ENCODE results near the gene CHST8.
"Not testable (repeated sequence)": the region's sequence is repeated elsewhere in the genome, so short reads cannot be mapped to it uniquely, and the experiment has no call there.

Gene CHST8

DNA sequence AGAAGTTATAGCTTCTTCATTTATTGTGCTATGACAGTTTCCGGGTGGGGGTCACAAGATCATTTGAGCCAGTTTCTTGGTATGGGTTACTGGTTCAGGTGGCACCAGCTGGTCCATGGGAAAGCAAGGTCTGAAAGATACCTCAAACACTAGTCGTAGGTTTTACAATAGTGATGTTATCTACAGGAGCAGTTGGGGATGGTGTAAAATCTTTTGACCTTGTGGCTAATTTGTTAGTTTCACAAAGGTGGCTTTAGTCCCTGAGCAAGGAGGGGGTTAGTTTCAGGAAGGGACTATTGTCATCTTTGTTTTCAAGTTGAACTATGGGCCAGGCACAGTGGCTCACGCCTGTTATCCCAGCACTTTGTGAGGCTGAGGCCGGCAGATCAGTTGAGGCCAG lies 24.6 kb downstream of the CHST8 start:
- H3K27ac ChIP-seq (ENCODE audit: low read depth, low read length): no peak overlapping the region
- no peaks in the 10 kb centered on the region for H3K36me3 ChIP-seq (ENCODE audit: control insufficient read depth, insufficient read depth, low read length)
- H3K9me3 ChIP-seq (ENCODE audit: control insufficient read depth, insufficient read depth, low read length): no peaks in the 10 kb centered on the region
- peaks cover 20% of the 10 kb centered on the region for H3K4me1 ChIP-seq (ENCODE audit: control insufficient read depth, insufficient read depth, low read length)
- no peaks in the 10 kb centered on the region for H3K27me3 ChIP-seq (ENCODE audit: control insufficient read depth, insufficient read depth, low read length)
- H3K4me3 ChIP-seq (ENCODE audit: low read depth, low read length): no peak overlapping the region
- no peak overlapping the region for H3K9ac ChIP-seq (ENCODE audit: low read depth, low read length)

GRCh38 chr19:33647146-33647545 lies 25.4 kb downstream of the CHST8 start:
- Histone ChIP-seq H3K9ac (ENCODE audit: low read depth, low read length) (no peak overlapping the region), H3K27me3 (ENCODE audit: control insufficient read depth, insufficient read depth, low read length) (no peaks in the 10 kb centered on the region), H3K4me1 (ENCODE audit: control insufficient read depth, insufficient read depth, low read length) (peaks cover 20% of the 10 kb centered on the region), H3K4me3 (ENCODE audit: low read depth, low read length) (no peak overlapping the region), H3K27ac (ENCODE audit: low read depth, low read length) (no peak overlapping the region), H3K36me3 (ENCODE audit: control insufficient read depth, insufficient read depth, low read length) (no peaks in the 10 kb centered on the region), H3K9me3 (ENCODE audit: control insufficient read depth, insufficient read depth, low read length) (no peaks in the 10 kb centered on the region)

GRCh38 chr19:33649627-33650305 lies 28.0 kb downstream of the CHST8 start:
- H3K36me3 ChIP-seq (ENCODE audit: control insufficient read depth, insufficient read depth, low read length): no peaks in the 10 kb centered on the region
- H3K9ac ChIP-seq (ENCODE audit: low read depth, low read length): no peak overlapping the region; the same call in 1 of the 2 replicates
- H3K4me3 ChIP-seq (ENCODE audit: low read depth, low read length): no peak overlapping the region
- peak overlapping the region; percentile 55 for H3K27ac ChIP-seq (ENCODE audit: low read depth, low read length)
- H3K9me3 ChIP-seq (ENCODE audit: control insufficient read depth, insufficient read depth, low read length): no peaks in the 10 kb centered on the region
- H3K27me3 ChIP-seq (ENCODE audit: control insufficient read depth, insufficient read depth, low read length): no peaks in the 10 kb centered on the region
- H3K4me1 ChIP-seq (ENCODE audit: control insufficient read depth, insufficient read depth, low read length): peaks cover 17% of the 10 kb centered on the region

GRCh38 chr19:33653684-33654083 lies 31.9 kb downstream of the CHST8 start:
- Histone ChIP-seq H3K27me3 (ENCODE audit: control insufficient read depth, insufficient read depth, low read length) (no peaks in the 10 kb centered on the region), H3K9me3 (ENCODE audit: control insufficient read depth, insufficient read depth, low read length) (no peaks in the 10 kb centered on the region), H3K4me3 (ENCODE audit: low read depth, low read length) (no peak overlapping the region), H3K9ac (ENCODE audit: low read depth, low read length) (no peak overlapping the region), H3K36me3 (ENCODE audit: control insufficient read depth, insufficient read depth, low read length) (no peaks in the 10 kb centered on the region), H3K4me1 (ENCODE audit: control insufficient read depth, insufficient read depth, low read length) (peaks cover 13% of the 10 kb centered on the region), H3K27ac (ENCODE audit: low read depth, low read length) (no peak overlapping the region)

- H3K27ac ChIP-seq (ENCODE audit: low read depth, low read length): no peak overlapping the region
- H3K27me3 ChIP-seq (ENCODE audit: control insufficient read depth, insufficient read depth, low read length): no peaks in the 10 kb centered on the region
- H3K36me3 ChIP-seq (ENCODE audit: control insufficient read depth, insufficient read depth, low read length): no peaks in the 10 kb centered on the region
- no peaks in the 10 kb centered on the region for H3K9me3 ChIP-seq (ENCODE audit: control insufficient read depth, insufficient read depth, low read length)
- H3K4me1 ChIP-seq (ENCODE audit: control insufficient read depth, insufficient read depth, low read length): peaks cover 3% of the 10 kb centered on the region
- no peak overlapping the region for H3K4me3 ChIP-seq (ENCODE audit: low read depth, low read length)
- H3K9ac ChIP-seq (ENCODE audit: low read depth, low read length): no peak overlapping the region
Measured at GRCh38 chr19:33654840-33655508, 33.2 kb downstream of the CHST8 start.

DNA sequence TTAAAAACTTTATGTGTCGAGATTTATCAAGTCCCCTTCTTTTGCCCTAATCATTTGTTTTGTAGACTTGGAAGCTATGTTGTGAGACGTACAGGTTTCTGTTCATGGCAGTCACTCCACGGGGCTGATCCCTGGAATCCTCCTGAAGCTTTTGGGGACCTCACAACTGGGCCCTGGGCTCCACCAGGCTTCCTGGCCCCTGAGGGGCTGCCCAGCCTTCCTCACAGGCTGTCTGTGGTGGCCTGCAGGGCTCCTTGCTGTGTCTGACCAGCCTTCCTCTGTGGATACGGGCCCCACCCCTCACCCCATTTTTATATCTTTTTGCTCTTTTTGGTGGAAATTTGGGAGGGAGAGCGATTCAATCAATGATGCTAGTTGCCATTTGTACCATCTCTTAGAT lies 38.1 kb downstream of the CHST8 start:
- no peak overlapping the region for H3K9ac ChIP-seq (ENCODE audit: low read depth, low read length)
- H3K4me3 ChIP-seq (ENCODE audit: low read depth, low read length): no peak overlapping the region
- peaks cover 3% of the 10 kb centered on the region; the same call in 1 of the 2 replicates for H3K4me1 ChIP-seq (ENCODE audit: control insufficient read depth, insufficient read depth, low read length)
- H3K27ac ChIP-seq (ENCODE audit: low read depth, low read length): no peak overlapping the region
- H3K36me3 ChIP-seq (ENCODE audit: control insufficient read depth, insufficient read depth, low read length): no peaks in the 10 kb centered on the region
- no peaks in the 10 kb centered on the region for H3K9me3 ChIP-seq (ENCODE audit: control insufficient read depth, insufficient read depth, low read length)
- no peaks in the 10 kb centered on the region for H3K27me3 ChIP-seq (ENCODE audit: control insufficient read depth, insufficient read depth, low read length)

DNA sequence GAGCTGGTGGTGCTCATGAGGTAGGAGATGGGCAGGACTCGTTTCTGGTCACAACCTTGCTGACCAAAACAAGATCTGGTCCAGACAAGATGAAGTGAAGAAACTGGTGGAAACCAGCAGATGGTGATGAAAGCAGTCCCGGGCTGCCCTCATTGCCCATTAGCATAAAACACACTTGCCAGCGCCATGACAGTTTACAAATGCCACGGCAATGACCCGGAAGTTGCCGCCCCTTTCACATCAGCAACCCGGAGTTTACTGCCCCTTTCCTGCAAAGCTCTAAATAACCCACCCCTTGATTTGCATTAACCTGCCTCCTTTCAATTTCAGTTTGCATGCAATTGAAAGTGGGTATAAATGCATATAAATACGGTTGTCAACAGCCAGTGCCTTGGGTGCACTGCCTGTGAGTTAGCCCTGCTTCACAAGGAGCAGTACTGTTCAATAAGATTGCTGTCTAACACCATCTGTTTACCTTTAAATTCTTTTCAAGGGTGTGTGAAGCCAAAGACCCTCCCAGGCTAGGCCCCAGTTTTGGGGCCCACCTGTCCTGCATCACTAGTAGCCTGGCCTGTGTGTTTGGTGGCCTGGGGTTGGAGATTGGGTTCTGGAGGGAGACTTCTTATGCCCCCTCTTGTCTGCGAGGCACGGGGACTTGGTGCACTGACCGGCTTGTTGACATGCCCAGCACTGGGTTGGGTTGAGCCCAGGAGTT lies 38.8 kb downstream of the CHST8 start:
- no peaks in the 10 kb centered on the region for H3K27me3 ChIP-seq (ENCODE audit: control insufficient read depth, insufficient read depth, low read length)
- no peaks in the 10 kb centered on the region for H3K36me3 ChIP-seq (ENCODE audit: control insufficient read depth, insufficient read depth, low read length)
- H3K9me3 ChIP-seq (ENCODE audit: control insufficient read depth, insufficient read depth, low read length): no peaks in the 10 kb centered on the region
- H3K4me1 ChIP-seq (ENCODE audit: control insufficient read depth, insufficient read depth, low read length): peaks cover 3% of the 10 kb centered on the region; the same call in 1 of the 2 replicates
- H3K9ac ChIP-seq (ENCODE audit: low read depth, low read length): no peak overlapping the region
- H3K4me3 ChIP-seq (ENCODE audit: low read depth, low read length): no peak overlapping the region
- H3K27ac ChIP-seq (ENCODE audit: low read depth, low read length): no peak overlapping the region

GRCh38 chr19:33661336-33661735 lies 39.6 kb downstream of the CHST8 start:
- Histone ChIP-seq H3K4me1 (ENCODE audit: control insufficient read depth, insufficient read depth, low read length) (peaks cover 3% of the 10 kb centered on the region; the same call in 1 of the 2 replicates), H3K36me3 (ENCODE audit: control insufficient read depth, insufficient read depth, low read length) (no peaks in the 10 kb centered on the region), H3K9ac (ENCODE audit: low read depth, low read length) (no peak overlapping the region), H3K9me3 (ENCODE audit: control insufficient read depth, insufficient read depth, low read length) (no peaks in the 10 kb centered on the region), H3K27me3 (ENCODE audit: control insufficient read depth, insufficient read depth, low read length) (no peaks in the 10 kb centered on the region), H3K27ac (ENCODE audit: low read depth, low read length) (no peak overlapping the region), H3K4me3 (ENCODE audit: low read depth, low read length) (no peak overlapping the region)

GRCh38 chr19:33662391-33663092 lies 40.8 kb downstream of the CHST8 start:
- H3K27ac ChIP-seq (ENCODE audit: low read depth, low read length): no peak overlapping the region

GRCh38 chr19:33663316-33663715 lies 41.6 kb downstream of the CHST8 start:
- H3K4me3 ChIP-seq (ENCODE audit: low read depth, low read length); H3K9ac ChIP-seq (ENCODE audit: low read depth, low read length); H3K36me3 ChIP-seq (ENCODE audit: control insufficient read depth, insufficient read depth, low read length); H3K9me3 ChIP-seq (ENCODE audit: control insufficient read depth, insufficient read depth, low read length); H3K27ac ChIP-seq (ENCODE audit: low read depth, low read length); H3K27me3 ChIP-seq (ENCODE audit: control insufficient read depth, insufficient read depth, low read length); H3K4me1 ChIP-seq (ENCODE audit: control insufficient read depth, insufficient read depth, low read length): not testable (repeated sequence)

More at GRCh38 chr19:33662391-33663092, 40.8 kb downstream of the CHST8 start:
- H3K4me1 ChIP-seq (ENCODE audit: control insufficient read depth, insufficient read depth, low read length): peaks cover 3% of the 10 kb centered on the region; the same call in 1 of the 2 replicates
- no peak overlapping the region for H3K9ac ChIP-seq (ENCODE audit: low read depth, low read length)
- H3K9me3 ChIP-seq (ENCODE audit: control insufficient read depth, insufficient read depth, low read length): no peaks in the 10 kb centered on the region
- no peaks in the 10 kb centered on the region for H3K27me3 ChIP-seq (ENCODE audit: control insufficient read depth, insufficient read depth, low read length)
- H3K36me3 ChIP-seq (ENCODE audit: control insufficient read depth, insufficient read depth, low read length): no peaks in the 10 kb centered on the region
- no peak overlapping the region for H3K4me3 ChIP-seq (ENCODE audit: low read depth, low read length)

All from HUES48 (cell line).